HepG2 (cell line): ENCODE data around the gene SMAD6. TPM values are rescaled to one million over a fixed set of nuclear protein-coding genes. Genes with fewer than 3 reads are reported as not detected.

Source experiments
- ATAC-seq: fragments of 200-7000 bp; cut with Tn5 transposase; 3 replicates; pipeline ENCODE4 v1.9.1; 2020; ENCODE audit warnings: mild to moderate bottlenecking, moderate library complexity
- BruUV-seq: library from RNA; stranded (reverse); fragments of 400-500 nt; replicated peaks from 2 replicates; lab custom pipeline; 2021; lab: Mats Ljungman, UMichigan
- CTCF ChIA-PET: fragments of 300-600 bp; formaldehyde crosslinking; extraction: SDS; loops from one replicate; lab custom pipeline; 2021; ENCODE audit warnings: low total read pairs, inconsistent platforms, low intra/inter-chr PET ratio; lab: Yijun Ruan, JAX
- POLR2A ChIA-PET: fragments of 350-600 bp; sonication (Branson Sonifier 250); formaldehyde crosslinking; loops from one replicate; lab custom pipeline; 2020; ENCODE audit warnings: antibody characterized with exemption, inconsistent platforms; lab: Yijun Ruan, JAX
- DNase-seq: peaks from one replicate; pipeline ENCODE4 v3.0.0-alpha.2; 2015; ENCODE audit warnings: low spot score
- FAIRE-seq: peaks from 3 replicates; lab custom pipeline; 2011; peaks lifted over from hg19 to GRCh38; lab: Jason Lieb, UNC
- H2AFZ ChIP-seq: one replicate; pipeline ENCODE4 v1.6.1; 2011; ENCODE audit warnings: low read length, inconsistent platforms
- H3K27ac ChIP-seq: fragments of 300-600 bp; 3 replicates; pipeline ENCODE4 v1.8.0; 2011; ENCODE audit warnings: mixed run types, mild to moderate bottlenecking, mixed read lengths, low read length, inconsistent platforms; ENCODE audit not compliant: insufficient read depth; ENCODE audit errors: extremely low read length
- H3K27me3 ChIP-seq, 2 experiments: fragments of 200-600 bp in 1 of 2; 2 replicates in 1 of 2; 3 replicates in 1 of 2; pipeline versions ENCODE4 v1.6.0 to v1.8.0; 2011; ENCODE audit warnings: low read length in 2 of 2, mild to moderate bottlenecking in 2 of 2, moderate library complexity in 2 of 2, inconsistent platforms in 1 of 2; ENCODE audit not compliant: insufficient read depth in 2 of 2, control insufficient read depth in 1 of 2
- H3K36me3 ChIP-seq, 2 experiments: fragments of 200-600 bp in 1 of 2; replicated peaks in 1 of 2; 2 replicates in 1 of 2; 3 replicates in 1 of 2; pipeline versions ENCODE4 v1.5.1 to v1.8.0; 2011; ENCODE audit warnings: low read length in 2 of 2, inconsistent platforms in 1 of 2; ENCODE audit not compliant: insufficient read depth in 2 of 2, control insufficient read depth in 1 of 2
- H3K4me1 ChIP-seq: 2 replicates; pipeline ENCODE4 v1.5.1; 2012; ENCODE audit warnings: low read length, inconsistent platforms; ENCODE audit not compliant: insufficient read depth
- H3K4me2 ChIP-seq: 2 replicates; pipeline ENCODE4 v1.6.0; 2011; ENCODE audit warnings: low read depth, low read length, inconsistent platforms
- H3K4me3 ChIP-seq, 3 experiments: fragments of 200-600 bp in 1 of 3; sonication (generic), shearing (Covaris generic) in 1 of 3; replicated peaks in 1 of 3; 2 replicates each; pipeline ENCODE4 v1.5.1; 2011 to 2016; ENCODE audit warnings: low read length in 3 of 3, inconsistent platforms in 2 of 3, low read depth in 2 of 3, mild to moderate bottlenecking in 2 of 3, control low read depth in 1 of 3, mixed read lengths in 1 of 3; ENCODE audit not compliant: insufficient read depth in 1 of 3
- H3K79me2 ChIP-seq: one replicate; pipeline ENCODE4 v1.6.1; 2011; ENCODE audit warnings: low read length, inconsistent platforms; ENCODE audit not compliant: insufficient read depth
- H3K9ac ChIP-seq: 2 replicates; pipeline ENCODE4 v1.6.0; 2011; ENCODE audit warnings: mild to moderate bottlenecking, low read depth, low read length, inconsistent platforms; ENCODE audit not compliant: insufficient read depth
- H3K9me3 ChIP-seq: 2 replicates; pipeline ENCODE4 v1.5.1; 2012; ENCODE audit warnings: mild to moderate bottlenecking, low read length
- H4K20me1 ChIP-seq: 2 replicates; pipeline ENCODE4 v1.6.0; 2011; ENCODE audit warnings: inconsistent platforms, mild to moderate bottlenecking, low read length, moderate library complexity; ENCODE audit not compliant: insufficient read depth
- ARID3A ChIP-seq: IDR thresholded peaks from 2 replicates; pipeline ENCODE4 v1.6.1; 2012; ENCODE audit warnings: low read depth, low read length, improper control_type of control experiment
- DPF2 ChIP-seq: sonication (generic); formaldehyde crosslinking; IDR thresholded peaks from 2 replicates; pipeline ENCODE4 v1.4.0; 2020; ENCODE audit warnings: mild to moderate bottlenecking, low read depth, missing genetic modification reagents, borderline replicate concordance
- E2F1 ChIP-seq: sonication (generic); formaldehyde crosslinking; IDR thresholded peaks from 2 replicates; pipeline ENCODE4 v1.5.0; 2020; ENCODE audit warnings: missing genetic modification reagents
- KLF16 ChIP-seq, 2 experiments: sonication (generic) in 1 of 2; formaldehyde crosslinking in 1 of 2; IDR thresholded peaks; 2 replicates each; pipeline versions ENCODE4 v1.6.1 to v1.8.0; 2016 to 2023; ENCODE audit warnings: missing genetic modification reagents in 2 of 2, missing compliant biosample characterization in 1 of 2
- LBX2 ChIP-seq: sonication (generic); formaldehyde crosslinking; IDR thresholded peaks from 2 replicates; pipeline ENCODE4 v1.5.0; 2020; ENCODE audit warnings: missing genetic modification reagents, mild to moderate bottlenecking, borderline replicate concordance
- PHF5A ChIP-seq: IDR thresholded peaks from one replicate; pipeline ENCODE4 v1.6.1; 2018; ENCODE audit warnings: low read depth, missing genetic modification reagents; ENCODE audit not compliant: unreplicated experiment
- SNAI1 ChIP-seq: sonication (generic); formaldehyde crosslinking; IDR thresholded peaks from 2 replicates; pipeline ENCODE4 v1.5.0; 2020; ENCODE audit warnings: mild to moderate bottlenecking, missing genetic modification reagents, borderline replicate concordance
- ZC3H4 ChIP-seq: sonication (generic); formaldehyde crosslinking; IDR thresholded peaks from 2 replicates; pipeline ENCODE4 v1.4.0; 2020; ENCODE audit warnings: missing genetic modification reagents, borderline replicate concordance
- ZFP36L1 ChIP-seq: sonication (generic); formaldehyde crosslinking; IDR thresholded peaks from 2 replicates; pipeline ENCODE4 v1.8.0; 2022; ENCODE audit warnings: mild to moderate bottlenecking, missing genetic modification reagents, moderate library complexity
- ZFP91 ChIP-seq: sonication (generic); formaldehyde crosslinking; IDR thresholded peaks from 2 replicates; pipeline ENCODE4 v1.9.0; 2022; ENCODE audit warnings: missing genetic modification reagents, mild to moderate bottlenecking, borderline replicate concordance
- ZNF235 ChIP-seq: sonication (generic); formaldehyde crosslinking; IDR thresholded peaks from 2 replicates; pipeline ENCODE4 v1.8.1; 2023; ENCODE audit warnings: mild to moderate bottlenecking, missing genetic modification reagents, borderline replicate concordance
- ZNF3 ChIP-seq: IDR thresholded peaks from 2 replicates; pipeline ENCODE4 v1.7.0; 2017; ENCODE audit warnings: inconsistent platforms
- ZNF530 ChIP-seq: sonication (generic); formaldehyde crosslinking; IDR thresholded peaks from 2 replicates; pipeline ENCODE4 v1.5.0; 2020; ENCODE audit warnings: low read depth, mild to moderate bottlenecking, missing genetic modification reagents
- ZNF704 ChIP-seq: sonication (generic); formaldehyde crosslinking; IDR thresholded peaks from 2 replicates; pipeline ENCODE4 v1.8.1; 2023; ENCODE audit warnings: mild to moderate bottlenecking, inconsistent platforms, moderate library complexity, missing genetic modification reagents, borderline replicate concordance
- ZSCAN31 ChIP-seq: sonication (generic); formaldehyde crosslinking; IDR thresholded peaks from 2 replicates; pipeline ENCODE4 v1.5.0; 2020; ENCODE audit warnings: low read depth, mild to moderate bottlenecking, missing genetic modification reagents
- WGBS: methylation state at CpG from one replicate; pipeline ENCODE4 v1.1.6; 2017; ENCODE audit warnings: low lambda C conversion rate; 5-methylcytosine and 5-hydroxymethylcytosine counted together
- in situ Hi-C: cut with HindIII; loops from 2 replicates; pipeline ENCODE4 v1.10.0; 2017; ENCODE audit warnings: low pct_unique_long_range_greater_than_20kb; ENCODE audit not compliant: extremely low pct_ligation_motif_present
- intact Hi-C: fragments of 100-400 bp; cut with micrococcal nuclease; formaldehyde crosslinking; loops from one replicate; pipeline ENCODE4 v1.10.0; 2022; ENCODE audit not compliant: unreplicated experiment
- polyA plus RNA-seq, 8 experiments: library from polyadenylated mRNA; depleted of rRNA in 3 of 8; stranded (reverse) in 7 of 8; unstranded in 1 of 8; fragments of >200 nt; fragmentation: Illumina TruSeq in 4 of 8; extraction: Trizol in 4 of 8; gene quantifications; 2 replicates each; pipeline versions ENCODE4 v1.2.1 to v1.2.3, GENCODE V29; 2011 to 2016; ENCODE audit warnings: low read depth in 4 of 8, missing spikeins in 1 of 8, mixed read lengths in 1 of 8; ENCODE audit not compliant: insufficient read depth in 1 of 8
- total RNA-seq, 5 experiments: library from RNA; depleted of rRNA; stranded (reverse); fragments of >200 nt; fragmentation: Illumina TruSeq; extraction: Trizol; gene quantifications; 2 replicates each; pipeline ENCODE4 v1.2.3, GENCODE V29; 2016; ENCODE audit warnings: low read depth in 1 of 5

SMAD6 gene
- total and polyA plus RNA-seq, 2 of the 13 experiments (the other 11 are each of a cell fraction or from before 2014, with no cell fraction given) = 3.3 to 4.4 TPM

- no peak for TF ChIP-seq E2F1 (CRISPR knock-in tag)
- no peak for TF ChIP-seq LBX2 (CRISPR knock-in tag)
- no peak for TF ChIP-seq ZFP91
- no peak for TF ChIP-seq ZNF235
- no peak for TF ChIP-seq ZC3H4 (CRISPR knock-in tag)
- no peak for TF ChIP-seq KLF16 (CRISPR knock-in tag; IDR thresholded peaks at IDR 0.05)
- TF ChIP-seq ZNF704 (CRISPR knock-in tag) = no peak
- TF ChIP-seq ZSCAN31 (CRISPR knock-in tag) = no peak
- no peak for TF ChIP-seq ZNF3 (CRISPR knock-in tag)
- no peak for TF ChIP-seq ZFP36L1 (CRISPR knock-in tag)
- TF ChIP-seq ZNF530 (CRISPR knock-in tag) = no peak
- no peak for TF ChIP-seq DPF2
- TF ChIP-seq SNAI1 (CRISPR knock-in tag) = no peak
- TF ChIP-seq PHF5A = no peak
- no peak for TF ChIP-seq ARID3A
- BruUV-seq = no TSS peak
Measured at GRCh38 chr15:66653398-66653797, 48.6 kb upstream of the SMAD6 start.

More at GRCh38 chr15:66653398-66653797, 48.6 kb upstream of the SMAD6 start:
- CTCF ChIA-PET = no interaction called here
- POLR2A ChIA-PET = no interaction called here
- Histone ChIP-seq H3K4me1 (peaks cover 35% of the 10 kb centered on the region), H3K36me3 (no peaks in the 10 kb centered on the region), H3K27ac (no peak overlapping the region), H4K20me1 (no peaks in the 10 kb centered on the region), H3K79me2 (no peaks in the 10 kb centered on the region), H3K4me2 (no peak overlapping the region), H3K4me3 (no peak overlapping the region), H3K9me3 (no peaks in the 10 kb centered on the region), H3K27me3 (peaks cover 0 to 3% of the 10 kb centered on the region in 2 experiments; a peak in 1 of 5 replicates), H3K9ac (no peak overlapping the region), H2AFZ (no peak overlapping the region)
- ATAC-seq = no peak
- 64% methylated on average over 3 of the region's 6 CpGs for WGBS
- no peak for FAIRE-seq
- intact Hi-C loops = no loop called here
- in situ Hi-C loops = no loop called here
- no peak for DNase-seq
